GM21515 (cell line): ENCODE data around the gene PRKCH.

Experiments
- ATAC-seq: cut with Tn5 transposase; IDR thresholded peaks from one replicate; pipeline ENCODE4 v1.9.1; 2021; ENCODE audit not compliant: unreplicated experiment

The PRKCH gene

GRCh38 chr14:61510736-61511557, 189.6 kb downstream of the PRKCH start:
- ATAC-seq: no peak

- no peak for ATAC-seq
Measured at GRCh38 chr14:61511558-61511948, 190.2 kb downstream of the PRKCH start.

GRCh38 chr14:61512026-61512834, 190.9 kb downstream of the PRKCH start:
- no peak for ATAC-seq

- no peak for ATAC-seq
Measured at GRCh38 chr14:61513986-61514830, 192.8 kb downstream of the PRKCH start.

- ATAC-seq: no peak
Measured at GRCh38 chr14:61514927-61515326, 193.5 kb downstream of the PRKCH start.

- no peak for ATAC-seq
Measured at GRCh38 chr14:61515436-61516117, 194.2 kb downstream of the PRKCH start.

GRCh38 chr14:61516118-61516743, 194.9 kb downstream of the PRKCH start:
- no peak for ATAC-seq

GRCh38 chr14:61516964-61517653, 195.7 kb downstream of the PRKCH start:
- ATAC-seq: no peak

- ATAC-seq: no peak
Measured at GRCh38 chr14:61517911-61518384, 196.6 kb downstream of the PRKCH start.

GRCh38 chr14:61518403-61518802, 197.0 kb downstream of the PRKCH start:
- ATAC-seq: no peak

GRCh38 chr14:61519106-61519505, 197.7 kb downstream of the PRKCH start:
- no peak for ATAC-seq

- no peak for ATAC-seq
Measured at GRCh38 chr14:61519735-61520134, 198.4 kb downstream of the PRKCH start.

GRCh38 chr14:61520576-61520975, 199.2 kb downstream of the PRKCH start:
- no peak for ATAC-seq

- no peak for ATAC-seq
Measured at GRCh38 chr14:61521773-61522172, 200.4 kb downstream of the PRKCH start.

- ATAC-seq: no peak
Measured at GRCh38 chr14:61523751-61524150, 202.4 kb downstream of the PRKCH start.

GRCh38 chr14:61524211-61524806, 202.9 kb downstream of the PRKCH start:
- no peak for ATAC-seq

- no peak for ATAC-seq
Measured at GRCh38 chr14:61524936-61525292, 203.5 kb downstream of the PRKCH start.

- peak; percentile 76 for ATAC-seq
Measured at GRCh38 chr14:61525293-61526011, 204.1 kb downstream of the PRKCH start.
